D721Med (cell line): ENCODE measurements around the gene C15orf39.

ENCODE experiments used
- DNase-seq: peaks from one replicate; pipeline ENCODE4 v3.0.0; 2011; ENCODE audit warnings: low spot score; ENCODE audit not compliant: insufficient read length
- FAIRE-seq: peaks from 2 replicates; lab custom pipeline; 2011; peaks lifted over from hg19 to GRCh38; lab: Jason Lieb, UNC
- CTCF ChIP-seq: IDR thresholded peaks from 2 replicates; pipeline ENCODE4 v1.5.1; 2012; ENCODE audit warnings: mild to moderate bottlenecking, control low read depth; ENCODE audit not compliant: insufficient read depth; ENCODE audit errors: missing control alignments

C15orf39 gene

GRCh38 chr15:75193272-75193671 is 8.4 kb upstream of the C15orf39 start:
- TF ChIP-seq CTCF = no peak
- FAIRE-seq = no peak
- no peak for DNase-seq

GRCh38 chr15:75193976-75194375 is 7.7 kb upstream of the C15orf39 start:
- FAIRE-seq (no peak), DNase-seq (no peak)
- no peak for TF ChIP-seq CTCF

GRCh38 chr15:75194397-75194796 is 7.3 kb upstream of the C15orf39 start:
- TF ChIP-seq CTCF = no peak
- no peak for FAIRE-seq
- no peak for DNase-seq

GRCh38 chr15:75195122-75195765 is 6.4 kb upstream of the C15orf39 start:
- DNase-seq = peak; percentile 94
- TF ChIP-seq CTCF = no peak
- no peak for FAIRE-seq

GRCh38 chr15:75195766-75196241 is 5.9 kb upstream of the C15orf39 start:
- FAIRE-seq (no peak), DNase-seq (no peak)
- TF ChIP-seq CTCF = no peak

- DNase-seq (no peak), FAIRE-seq (no peak)
- no peak for TF ChIP-seq CTCF
Measured at GRCh38 chr15:75197062-75197630, 4.5 kb upstream of the C15orf39 start.
